GM11168 (cell line): ENCODE results near the gene PBXIP1.
"Not testable (repeated sequence)": the region's sequence is repeated elsewhere in the genome, so short reads cannot be mapped to it uniquely, and the experiment has no call there.

Experiments used
- in situ Hi-C: fragments of 300-500 bp; cut with MboI; formaldehyde crosslinking; loops from one replicate; pipeline ENCODE4 v1.12.0; 2022; ENCODE audit warnings: low sequenced_read_pairs; ENCODE audit not compliant: unreplicated experiment

Gene PBXIP1

GRCh38 chr1:154994591-154994990, 38.7 kb upstream of the PBXIP1 start:
- in situ Hi-C loops, result no loop called here

DNA sequence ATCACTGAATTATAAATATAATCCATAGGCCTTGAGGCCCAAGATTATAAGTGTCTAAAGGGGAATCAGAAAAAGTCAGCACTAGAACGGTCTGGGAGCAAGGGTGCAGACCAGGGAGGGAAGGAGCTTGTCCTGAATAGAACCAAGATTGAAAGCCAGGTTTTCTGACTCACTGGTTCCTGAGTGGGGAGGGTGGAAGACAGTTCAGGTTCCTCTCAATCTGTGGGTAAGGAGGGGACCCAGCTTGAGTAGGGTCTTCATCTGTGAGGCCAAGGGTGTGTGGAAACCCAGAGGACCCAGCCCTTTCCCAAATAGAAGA, 38.3 kb upstream of the PBXIP1 start:
- in situ Hi-C loops, result no loop called here

DNA sequence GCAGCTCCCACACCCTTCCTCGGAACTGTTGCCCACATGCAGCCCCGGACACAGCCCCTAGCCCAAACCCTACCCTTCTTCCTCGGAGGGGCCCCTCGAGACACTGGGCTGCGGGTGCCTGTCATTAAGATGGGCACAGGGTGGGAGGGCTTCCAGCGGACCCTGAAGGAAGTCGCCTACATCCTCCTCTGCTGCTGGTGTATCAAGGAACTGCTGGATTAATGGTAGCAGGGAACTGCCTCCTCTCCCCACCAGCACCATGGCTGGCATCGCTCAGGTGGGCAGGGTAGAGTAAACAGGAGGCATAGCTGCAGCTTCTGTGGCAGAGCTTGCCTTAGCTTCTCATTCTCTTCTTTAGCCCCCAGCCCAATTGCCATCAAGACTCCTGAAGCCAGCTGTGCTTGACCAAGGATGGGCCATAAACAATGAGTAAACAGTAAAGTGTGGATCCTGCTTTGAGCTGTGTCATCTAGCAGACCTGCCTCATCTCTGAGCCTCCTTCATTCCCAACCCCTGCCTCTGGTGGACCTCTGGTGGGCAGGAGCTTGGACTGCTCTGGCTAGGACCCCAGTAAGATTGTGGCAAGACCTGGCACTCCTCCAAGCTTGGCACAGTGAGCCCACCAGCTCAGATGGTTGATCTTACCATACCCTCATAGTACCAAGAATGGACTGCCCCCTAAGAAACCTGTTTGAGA, 37.8 kb upstream of the PBXIP1 start, which contains the start of gene LENEP:
Gene LENEP (plus strand): TSS at position 15 of the 697 bp plus-strand sequence. CDS start 22 bp downstream, at position 37.
- in situ Hi-C loops, result no loop called here

DNA sequence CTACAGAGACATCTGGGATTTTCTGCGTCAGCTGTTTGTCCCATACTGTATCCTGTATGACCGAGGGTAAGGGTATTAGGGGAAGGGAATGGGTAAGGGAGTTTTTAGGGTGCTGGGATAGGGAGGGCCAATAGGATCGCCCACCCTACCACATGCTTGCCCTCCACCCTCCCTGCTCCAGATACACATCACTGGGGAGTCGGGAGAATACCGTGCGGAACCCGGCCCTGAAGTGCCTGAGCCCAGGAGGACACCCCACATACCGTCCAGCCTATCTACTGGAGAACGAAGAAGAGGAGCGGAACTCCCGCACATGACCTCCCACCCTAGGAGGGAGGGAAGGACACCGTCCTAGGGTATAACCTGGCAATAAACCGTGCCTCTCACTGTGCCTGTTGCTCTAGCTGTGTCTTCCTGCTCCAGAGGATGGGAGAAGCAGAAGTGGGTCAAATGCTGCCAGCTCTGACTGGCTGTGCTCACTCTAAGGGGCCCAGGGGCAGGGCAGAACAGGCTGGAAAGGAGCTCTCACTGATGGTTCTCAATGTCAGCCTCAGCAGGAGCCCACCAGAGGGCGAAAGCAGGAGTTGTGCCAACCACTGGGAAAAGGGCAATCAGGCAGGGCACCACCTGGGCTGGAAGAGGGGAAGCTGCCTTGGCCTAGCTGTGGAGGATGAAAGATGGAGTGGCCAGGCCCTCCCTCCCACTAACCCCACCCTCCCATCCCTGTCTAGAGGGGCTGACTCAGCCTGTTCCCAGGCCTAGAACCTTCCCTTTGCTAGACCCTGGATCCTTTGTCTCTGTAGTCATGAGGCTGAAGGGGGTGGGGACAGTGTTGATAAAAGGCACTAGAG, 37.0 kb upstream of the PBXIP1 start:
- in situ Hi-C loops, result no loop called here

DNA sequence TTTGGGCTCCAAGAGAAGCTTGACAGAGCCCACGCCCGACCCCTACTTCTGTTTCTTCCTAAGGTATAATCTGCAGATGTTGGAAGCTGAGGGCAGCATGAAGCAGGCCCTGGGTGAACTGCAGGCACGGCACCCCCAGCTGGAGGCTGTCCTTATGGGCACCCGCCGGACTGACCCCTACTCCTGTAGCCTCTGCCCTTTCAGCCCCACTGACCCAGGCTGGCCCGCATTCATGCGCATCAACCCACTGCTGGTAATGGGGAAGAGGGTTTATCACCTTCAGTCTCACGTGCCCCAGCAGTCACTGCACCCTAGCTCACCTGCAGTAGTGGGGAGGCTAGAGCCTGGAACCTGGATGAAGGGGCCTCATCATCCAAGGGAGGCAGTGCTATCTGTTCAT, 34.4 kb upstream of the PBXIP1 start:
- in situ Hi-C loops, result no loop called here

GRCh38 chr1:154989195-154989860, 33.4 kb upstream of the PBXIP1 start:
- in situ Hi-C loops, result no loop called here

DNA sequence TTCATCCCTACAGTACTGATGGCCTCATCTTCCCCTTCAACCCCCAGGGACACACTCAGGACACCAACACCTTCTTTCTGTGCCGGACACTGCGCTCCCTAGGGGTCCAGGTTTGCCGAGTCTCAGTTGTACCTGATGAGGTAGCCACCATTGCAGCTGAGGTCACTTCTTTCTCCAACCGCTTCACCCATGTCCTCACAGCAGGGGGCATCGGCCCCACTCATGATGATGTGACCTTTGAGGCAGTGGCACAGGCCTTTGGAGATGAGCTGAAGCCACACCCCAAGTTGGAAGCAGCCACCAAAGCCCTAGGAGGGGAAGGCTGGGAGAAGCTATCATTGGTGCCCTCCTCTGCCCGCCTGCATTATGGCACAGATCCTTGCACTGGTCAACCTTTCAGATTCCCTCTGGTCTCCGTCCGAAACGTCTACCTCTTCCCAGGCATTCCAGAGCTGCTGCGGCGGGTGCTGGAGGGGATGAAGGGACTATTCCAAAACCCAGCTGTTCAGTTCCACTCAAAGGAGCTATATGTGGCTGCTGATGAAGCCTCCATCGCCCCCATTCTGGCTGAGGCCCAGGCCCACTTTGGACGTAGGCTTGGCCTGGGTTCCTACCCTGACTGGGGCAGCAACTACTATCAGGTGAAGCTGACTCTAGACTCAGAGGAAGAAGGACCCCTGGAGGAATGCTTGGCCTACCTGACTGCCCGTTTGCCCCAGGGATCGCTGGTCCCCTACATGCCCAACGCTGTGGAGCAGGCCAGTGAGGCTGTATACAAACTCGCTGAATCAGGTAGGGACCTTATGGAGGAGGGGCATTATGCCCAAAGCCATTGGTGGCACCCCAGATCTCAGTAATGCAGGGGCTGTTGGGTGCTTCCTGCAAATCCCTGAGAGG, 32.4 kb upstream of the PBXIP1 start:
- in situ Hi-C loops, result no loop called here

GRCh38 chr1:154987326-154987725, 31.4 kb upstream of the PBXIP1 start:
- in situ Hi-C loops, result no loop called here

DNA sequence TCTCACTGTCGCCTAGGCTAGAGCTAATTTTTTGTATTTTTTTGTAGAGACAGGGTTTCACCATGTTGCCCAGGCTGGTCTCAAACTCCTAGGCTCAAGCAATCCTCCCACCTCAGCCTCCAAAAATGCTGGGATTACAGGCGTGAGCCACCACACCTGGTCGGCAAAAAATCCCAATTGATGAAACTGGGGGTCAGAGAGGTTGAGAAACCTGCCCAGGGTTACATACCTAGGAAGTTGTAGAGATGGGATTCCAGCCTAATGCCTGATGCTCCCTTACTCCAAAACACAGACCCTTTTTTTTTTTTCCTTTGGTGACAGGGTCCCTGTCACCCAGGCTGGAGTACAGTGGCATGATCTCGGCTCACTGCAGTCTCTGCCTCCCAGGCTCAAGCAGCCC, 30.8 kb upstream of the PBXIP1 start:
- in situ Hi-C loops, result not testable (repeated sequence)

DNA sequence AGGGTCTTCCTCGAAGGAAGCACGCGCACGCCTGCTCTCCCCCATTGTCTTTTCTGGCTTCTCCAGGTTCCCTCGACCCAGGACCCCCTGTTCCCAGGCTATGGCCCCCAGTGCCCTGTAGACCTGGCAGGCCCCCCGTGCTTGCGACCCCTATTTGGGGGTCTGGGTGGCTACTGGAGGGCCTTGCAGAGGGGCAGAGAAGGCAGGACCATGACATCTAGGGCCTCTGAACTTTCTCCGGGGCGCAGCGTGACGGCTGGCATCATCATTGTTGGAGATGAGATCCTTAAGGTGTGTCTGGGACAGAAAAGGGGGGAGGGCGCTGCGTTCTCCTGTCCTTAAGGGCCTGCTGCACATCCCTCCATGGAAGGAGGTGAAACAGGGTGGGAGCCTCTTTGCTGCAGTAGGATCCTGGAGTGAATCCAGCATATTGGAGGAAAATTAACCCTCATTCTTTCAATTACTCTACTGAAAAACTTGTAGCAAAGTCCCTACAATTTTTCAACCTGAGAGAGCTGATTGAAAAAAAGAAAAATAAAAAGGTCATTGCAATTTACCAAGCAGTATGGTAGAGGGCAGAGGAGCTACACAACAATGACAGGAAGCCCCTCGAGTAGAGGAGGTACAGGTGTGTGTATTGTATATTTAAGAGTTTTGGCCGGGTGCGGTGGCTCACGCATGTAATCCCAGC, 28.0 kb upstream of the PBXIP1 start:
- in situ Hi-C loops, result no loop called here

DNA sequence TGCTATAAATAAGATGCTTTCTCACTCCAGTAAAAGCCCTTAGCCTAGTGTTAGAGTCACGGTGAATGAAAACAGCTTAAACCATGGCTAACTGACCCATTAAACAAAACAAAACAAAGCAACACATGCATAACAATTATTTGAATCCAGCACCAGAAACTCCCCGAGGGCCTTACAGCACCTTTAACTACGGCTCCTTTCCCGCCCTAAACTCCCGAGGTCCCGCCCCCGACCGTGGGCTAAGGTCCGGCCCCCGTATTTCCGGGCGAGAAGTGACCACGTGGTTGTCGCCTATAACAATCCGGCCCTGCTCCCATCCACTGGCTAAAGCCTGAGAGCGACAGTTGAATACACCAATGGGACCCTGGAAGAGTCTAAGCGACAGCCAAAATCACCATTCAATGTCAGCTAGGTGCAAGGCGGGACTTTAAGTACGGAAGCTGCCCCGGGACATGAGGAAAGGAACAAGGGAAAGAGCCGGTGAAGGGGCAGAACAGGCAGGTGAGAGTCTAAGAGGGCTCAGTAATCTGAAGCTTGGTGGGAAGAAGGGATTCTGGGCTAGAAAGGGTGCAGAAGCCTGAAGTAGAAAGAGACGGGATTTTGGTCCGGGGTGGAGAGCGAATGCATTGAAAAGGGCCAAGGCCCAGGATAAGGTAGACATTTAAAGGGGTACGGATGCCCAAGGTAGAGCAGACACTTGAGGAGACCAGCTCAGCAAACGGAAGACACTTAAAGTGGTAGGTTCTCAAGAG, 27.2 kb upstream of the PBXIP1 start, which contains the start of gene FLAD1:
Gene FLAD1 (plus strand): TSS at position 448 of the 752 bp plus-strand sequence. CDS start 351 bp downstream, outside the sequence.
- in situ Hi-C loops, result no loop called here

- in situ Hi-C loops, result no loop called here
Measured at GRCh38 chr1:154982341-154982740, 26.4 kb upstream of the PBXIP1 start.

GRCh38 chr1:154978360-154978759, 22.5 kb upstream of the PBXIP1 start:
- in situ Hi-C loops, result no loop called here

DNA sequence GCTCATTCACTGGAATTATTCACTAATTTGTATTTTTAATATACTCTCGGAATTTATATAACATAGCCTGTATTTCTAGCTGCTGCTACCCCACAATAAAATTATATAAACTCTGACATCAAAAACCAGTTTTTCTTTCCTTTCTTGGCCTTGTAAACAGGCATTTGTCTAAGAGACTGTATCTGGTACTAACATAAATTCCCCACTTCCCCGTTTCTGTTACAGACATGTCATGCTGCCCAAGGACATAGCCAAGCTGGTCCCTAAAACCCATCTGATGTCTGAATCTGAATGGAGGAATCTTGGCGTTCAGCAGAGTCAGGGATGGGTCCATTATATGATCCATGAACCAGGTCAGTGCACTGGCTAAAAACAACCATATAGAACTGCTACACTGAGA, 21.9 kb upstream of the PBXIP1 start:
- in situ Hi-C loops, result not testable (repeated sequence)

DNA sequence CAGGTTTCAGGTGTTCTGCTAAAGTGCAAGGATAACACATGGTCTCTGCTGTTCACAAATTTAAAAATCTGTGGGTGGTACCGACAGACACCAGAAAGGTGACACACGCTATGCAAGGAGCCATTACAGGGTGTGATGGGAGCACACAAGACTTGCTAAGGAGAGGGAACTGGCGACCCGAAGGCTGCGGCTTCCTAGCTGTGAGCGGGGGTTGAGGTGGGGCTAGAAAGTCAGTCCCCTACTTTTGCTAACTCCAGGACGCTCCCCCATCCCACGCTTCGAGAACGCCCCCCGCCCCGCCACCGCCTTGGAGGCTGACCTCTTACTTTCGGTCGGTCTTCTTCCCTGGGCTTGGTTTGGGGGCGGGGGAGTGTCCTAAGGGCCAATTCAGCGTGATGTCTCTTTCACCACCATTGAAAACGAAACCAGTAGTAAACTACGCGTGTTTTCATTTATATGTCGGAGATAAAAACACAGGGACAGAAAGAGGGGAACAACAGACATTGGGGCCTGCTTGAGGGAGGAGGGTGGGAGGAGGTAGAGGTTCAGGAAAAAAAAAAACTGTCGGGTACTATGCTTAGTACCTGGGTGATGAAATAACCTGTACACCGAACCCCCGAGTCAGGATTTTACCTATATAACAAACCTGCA, 19.6 kb upstream of the PBXIP1 start:
- in situ Hi-C loops, result no loop called here

GRCh38 chr1:154974808-154975408, 19.0 kb upstream of the PBXIP1 start:
- in situ Hi-C loops, result no loop called here

- in situ Hi-C loops, result no loop called here
Measured at GRCh38 chr1:154974102-154974807, 18.4 kb upstream of the PBXIP1 start, which contains the start of gene CKS1B. Gene CKS1B, plus strand, starts transcription at chr1:154974681. Its CDS starts 65 bp downstream, at chr1:154974746.
